CD4-positive, alpha-beta memory T cell (primary cell): ENCODE data around the gene ME3. TPM values are rescaled to one million over a fixed set of nuclear protein-coding genes. Genes with fewer than 3 reads are reported as not detected.

Experiments
- CTCF ChIA-PET: fragments of 350-600 bp; sonication (Branson Sonifier 250); formaldehyde crosslinking; loops from one replicate; lab custom pipeline; 2021; ENCODE audit warnings: inconsistent platforms; ENCODE audit not compliant: partially characterized antibody; lab: Charles Lee
- POLR2A ChIA-PET: fragments of 350-600 bp; sonication (Branson Sonifier 250); formaldehyde crosslinking; loops from one replicate; lab custom pipeline; 2021; ENCODE audit not compliant: partially characterized antibody; lab: Charles Lee
- DNase-seq, 5 donors: peaks; one replicate each; pipeline versions ENCODE4 v3.0.0 to v3.0.0-alpha.2; 2020 to 2022; ENCODE audit warnings: mixed read lengths in 1 of 5
- H3K27ac ChIP-seq: one replicate; pipeline ENCODE4 v1.7.0; 2013; ENCODE audit warnings: low read depth, low read length
- H3K27me3 ChIP-seq: 2 replicates; pipeline ENCODE4 v1.7.0; 2013; ENCODE audit warnings: mild to moderate bottlenecking, low read length, moderate library complexity; ENCODE audit not compliant: insufficient read depth
- H3K36me3 ChIP-seq: 2 replicates; pipeline ENCODE4 v1.7.0; 2013; ENCODE audit warnings: mild to moderate bottlenecking, low read length, moderate library complexity; ENCODE audit not compliant: insufficient read depth
- H3K4me1 ChIP-seq: 2 replicates; pipeline ENCODE4 v1.7.0; 2013; ENCODE audit warnings: mild to moderate bottlenecking, low read length, moderate library complexity; ENCODE audit not compliant: insufficient read depth
- H3K4me3 ChIP-seq, 2 donors: one replicate each; pipeline ENCODE4 v1.7.0; 2013; ENCODE audit warnings: low read length in 2 of 2, mild to moderate bottlenecking in 1 of 2
- H3K9me3 ChIP-seq, 2 donors: one replicate each; pipeline ENCODE4 v1.7.0; 2013; ENCODE audit warnings: low read length in 2 of 2, control low read depth in 1 of 2; ENCODE audit not compliant: control insufficient read depth in 1 of 2
- H3K27ac Mint-ChIP-seq, 7 donors: one replicate each; pipeline ENCODE4 v1.8.0; 2020 to 2021; ENCODE audit warnings: mixed read lengths in 7 of 7, mild to moderate bottlenecking in 6 of 7, inconsistent platforms in 3 of 7, moderate library complexity in 3 of 7
- H3K27me3 Mint-ChIP-seq, 2 donors: one replicate each; pipeline ENCODE4 v1.8.0; 2020 to 2021; ENCODE audit warnings: mixed read lengths in 2 of 2
- H3K36me3 Mint-ChIP-seq, 2 donors: one replicate each; pipeline ENCODE4 v1.8.0; 2020 to 2021; ENCODE audit warnings: mixed read lengths in 2 of 2, inconsistent platforms in 1 of 2, mild to moderate bottlenecking in 1 of 2
- H3K4me1 Mint-ChIP-seq, 4 donors: one replicate each; pipeline ENCODE4 v1.8.0; 2020 to 2021; ENCODE audit warnings: mixed read lengths in 4 of 4, mild to moderate bottlenecking in 1 of 4
- H3K4me3 Mint-ChIP-seq, 8 donors: one replicate each; pipeline ENCODE4 v1.8.0; 2020 to 2021; ENCODE audit warnings: mixed read lengths in 8 of 8, mild to moderate bottlenecking in 7 of 8, moderate library complexity in 6 of 8, inconsistent platforms in 3 of 8
- H3K9me3 Mint-ChIP-seq, 8 donors: one replicate each; pipeline ENCODE4 v1.8.0; 2020 to 2021; ENCODE audit warnings: mixed read lengths in 8 of 8, mild to moderate bottlenecking in 5 of 8, inconsistent platforms in 3 of 8, moderate library complexity in 1 of 8
- intact Hi-C: fragments of 100-400 bp; cut with micrococcal nuclease; formaldehyde crosslinking; loops from one replicate; pipeline ENCODE4 v1.15.1; 2023
- polyA plus RNA-seq, 2 donors: library from polyadenylated mRNA; unstranded; fragments of 300-500 nt; fragmentation: Illumina TruSeq; gene quantifications; one replicate each; pipeline ENCODE4 v1.2.3, GENCODE V29; 2021
- total RNA-seq, 2 experiments: library from RNA; stranded (reverse); gene quantifications; one replicate each; pipeline ENCODE4 v1.2.3, GENCODE V29; 2021

ME3 gene
- total and polyA plus RNA-seq, 4 experiments from 2014 or later = 0.15 to 1.9 (median 1.3) TPM; not detected in 1

DNA sequence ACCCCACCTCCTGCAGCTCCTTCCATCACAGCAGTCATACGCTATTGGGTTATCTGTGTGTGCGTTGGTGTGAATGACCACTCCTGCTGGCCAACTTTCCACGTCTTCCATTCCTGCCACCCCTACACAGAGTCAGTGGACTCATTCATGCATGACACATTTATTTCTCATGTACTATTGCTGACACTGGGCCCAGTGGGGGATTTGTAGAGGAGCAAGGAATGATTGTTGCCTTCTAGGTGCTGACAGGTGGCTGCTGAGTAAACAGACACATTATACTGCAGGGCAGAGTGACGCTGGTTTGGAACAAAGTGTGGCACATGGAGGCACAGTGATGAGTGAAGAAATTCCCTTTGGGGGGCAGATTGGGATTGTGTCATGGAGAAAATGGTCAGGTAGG, 183.9 kb downstream of the ME3 start:
- Mint-ChIP-seq H3K4me3 (no peak overlapping the region), H3K4me1 (no peaks in the 10 kb centered on the region), H3K27me3 (no peaks in the 10 kb centered on the region), H3K36me3 (no peaks in the 10 kb centered on the region), H3K9me3 (no peaks in the 10 kb centered on the region), H3K27ac (no peak overlapping the region)
- Histone ChIP-seq H3K36me3 (no peaks in the 10 kb centered on the region), H3K9me3 (no peaks in the 10 kb centered on the region), H3K4me1 (no peaks in the 10 kb centered on the region), H3K4me3 (no peak overlapping the region), H3K27me3 (no peaks in the 10 kb centered on the region), H3K27ac (no peak overlapping the region)
- no peak for DNase-seq
- ChIA-PET POLR2A (no interaction called here), CTCF (no interaction called here)
- intact Hi-C loops = no loop called here

DNA sequence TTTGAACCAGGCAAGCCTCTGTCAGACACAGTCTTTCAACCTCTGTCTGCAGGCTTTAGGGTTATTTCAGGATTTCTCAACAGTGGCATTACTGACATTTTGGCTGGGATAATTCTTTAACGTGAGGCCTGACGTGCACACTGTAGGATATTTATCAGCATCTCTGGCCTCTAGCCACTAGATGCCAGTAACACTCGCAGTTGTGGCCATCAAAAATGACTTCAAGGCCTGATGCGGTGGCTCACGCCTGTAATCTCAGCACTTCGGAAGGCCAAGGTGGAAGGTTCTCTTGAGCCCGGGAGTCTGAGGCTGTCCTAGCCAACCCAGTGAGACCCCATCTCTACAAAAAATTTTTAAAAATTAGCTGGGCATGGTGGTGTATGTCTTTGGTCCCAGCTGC, 184.7 kb downstream of the ME3 start:
- ChIA-PET POLR2A (no interaction called here), CTCF (no interaction called here)
- H3K36me3 ChIP-seq = no peaks in the 10 kb centered on the region
- no peaks in the 10 kb centered on the region for H3K9me3 Mint-ChIP-seq
- no peaks in the 10 kb centered on the region for H3K4me1 Mint-ChIP-seq
- no peak overlapping the region for H3K4me3 Mint-ChIP-seq
- intact Hi-C loops = no loop called here
- no peaks in the 10 kb centered on the region for H3K9me3 ChIP-seq
- no peaks in the 10 kb centered on the region for H3K4me1 ChIP-seq
- no peak overlapping the region for H3K27ac ChIP-seq
- H3K4me3 ChIP-seq = no peak overlapping the region
- no peak for DNase-seq
- H3K36me3 Mint-ChIP-seq = no peaks in the 10 kb centered on the region
- H3K27ac Mint-ChIP-seq = no peak overlapping the region
- H3K27me3 ChIP-seq = no peaks in the 10 kb centered on the region
- H3K27me3 Mint-ChIP-seq = no peaks in the 10 kb centered on the region

DNA sequence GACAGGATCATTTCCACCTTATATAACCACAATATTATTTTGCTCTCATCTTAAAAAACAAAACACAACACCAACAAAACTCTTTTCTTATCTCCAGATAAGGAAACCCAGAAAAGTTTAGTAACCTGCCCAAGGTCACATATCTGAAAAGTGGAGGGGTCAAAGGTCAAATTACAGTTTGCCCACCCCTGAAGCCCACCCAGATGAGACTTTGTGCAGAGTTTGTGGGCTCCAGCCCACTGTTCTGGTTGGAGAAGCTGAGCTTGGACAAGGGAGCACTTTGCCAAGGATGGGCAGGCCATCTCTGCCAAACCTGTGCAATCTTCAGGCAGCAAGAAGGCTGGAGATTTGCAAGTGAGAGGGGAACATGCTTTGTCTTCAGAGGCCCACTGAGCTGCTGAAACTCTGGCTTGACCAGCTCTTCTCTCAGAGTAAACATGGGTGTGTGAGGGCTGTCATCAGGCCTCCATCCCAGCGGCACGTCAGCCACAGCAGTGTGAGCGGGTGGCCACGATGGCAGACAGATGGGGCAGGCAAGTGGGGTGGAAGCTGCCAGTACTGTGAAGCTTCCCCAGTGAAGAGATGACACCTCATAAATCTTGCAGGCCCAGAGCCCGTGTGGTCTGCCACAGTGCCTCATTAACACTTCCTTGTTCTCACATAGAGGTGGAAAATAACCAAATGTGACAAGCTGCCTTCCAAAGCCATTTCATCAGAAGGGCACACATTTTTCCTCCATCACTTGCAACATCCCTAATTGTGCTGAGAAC, 186.0 kb downstream of the ME3 start:
- intact Hi-C loops = no loop called here
- no peaks in the 10 kb centered on the region for H3K36me3 ChIP-seq
- H3K27ac ChIP-seq = no peak overlapping the region
- Mint-ChIP-seq H3K36me3 (no peaks in the 10 kb centered on the region), H3K4me3 (no peak overlapping the region), H3K4me1 (no peaks in the 10 kb centered on the region), H3K27ac (peak overlapping the region in 1 of 7 donors; percentile 6), H3K27me3 (no peaks in the 10 kb centered on the region), H3K9me3 (no peaks in the 10 kb centered on the region)
- POLR2A ChIA-PET = no interaction called here
- peak in 1 of 5 donors; percentile 8 for DNase-seq
- no peaks in the 10 kb centered on the region for H3K9me3 ChIP-seq
- H3K27me3 ChIP-seq = no peaks in the 10 kb centered on the region
- no peaks in the 10 kb centered on the region for H3K4me1 ChIP-seq
- H3K4me3 ChIP-seq = no peak overlapping the region
- CTCF ChIA-PET = no interaction called here

DNA sequence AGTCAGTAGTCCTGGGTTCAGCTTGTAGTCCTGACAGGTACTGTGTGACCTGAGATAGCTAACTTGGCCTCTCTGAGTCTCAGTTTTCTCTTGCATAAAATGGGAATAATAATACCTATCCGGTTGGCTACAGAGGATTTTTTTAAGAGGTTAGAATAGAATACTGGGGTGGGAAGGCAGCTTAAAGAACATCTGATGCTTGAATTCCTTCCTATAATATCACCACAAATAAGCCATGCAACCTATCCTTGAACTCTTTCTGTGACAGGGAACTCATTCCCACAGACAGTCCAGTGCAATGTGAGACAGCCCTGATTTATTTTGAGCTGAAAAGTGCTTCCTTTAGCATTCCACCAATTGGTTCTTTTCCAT, 187.6 kb downstream of the ME3 start:
- intact Hi-C loops = no loop called here
- CTCF ChIA-PET = interaction anchor here (1.5 kb wide), 1 partner anchor 9 kb away, joined by 4 read pairs; no protein-coding TSS in a partner anchor

DNA sequence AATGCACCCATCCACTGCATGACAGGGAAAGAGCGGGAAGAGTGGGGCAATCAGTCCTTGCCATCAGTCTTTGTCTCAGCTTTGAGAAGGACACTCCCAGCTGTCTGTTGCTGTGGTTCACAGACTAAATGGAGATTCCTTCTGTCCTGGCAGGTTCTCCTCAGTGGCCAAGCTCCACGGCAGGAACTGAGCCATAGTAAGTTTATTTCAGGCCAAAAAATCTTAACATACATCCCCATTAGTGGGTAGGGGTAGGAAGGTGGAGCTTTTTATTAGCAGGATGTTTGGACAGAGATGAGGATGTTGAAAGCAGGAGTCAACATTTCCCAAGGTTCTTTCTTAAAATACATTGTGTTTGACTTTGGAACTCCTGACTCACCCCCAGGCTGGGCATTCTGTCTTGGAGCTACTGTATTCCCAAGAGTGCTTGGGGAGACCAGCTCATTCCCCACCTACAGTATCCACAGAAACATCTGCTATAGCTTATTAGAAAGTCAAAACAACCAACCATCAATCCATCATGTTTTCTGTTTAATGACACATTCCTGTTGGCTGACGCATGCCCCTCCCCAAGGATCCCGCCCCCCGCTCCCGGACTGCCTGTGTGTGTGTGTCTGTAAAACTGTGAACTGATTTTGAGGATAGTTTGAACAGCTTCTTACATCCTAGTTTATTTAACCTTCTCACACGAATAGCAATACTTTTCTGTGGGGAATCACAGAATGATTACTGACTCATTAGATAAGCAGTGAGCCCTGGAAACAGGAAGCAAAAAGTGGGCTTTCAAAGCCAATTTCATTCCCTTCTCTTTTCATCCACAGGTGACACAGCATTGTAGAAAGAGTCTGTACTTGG, 188.2 kb downstream of the ME3 start:
- Histone ChIP-seq H3K36me3 (no peaks in the 10 kb centered on the region), H3K9me3 (no peaks in the 10 kb centered on the region), H3K4me3 (no peak overlapping the region), H3K27me3 (no peaks in the 10 kb centered on the region), H3K27ac (no peak overlapping the region), H3K4me1 (no peaks in the 10 kb centered on the region)
- no peaks in the 10 kb centered on the region for H3K9me3 Mint-ChIP-seq
- CTCF ChIA-PET = interaction anchor here (1.5 kb wide), 1 partner anchor 9 kb away, joined by 4 read pairs; no protein-coding TSS in a partner anchor
- H3K27me3 Mint-ChIP-seq = no peaks in the 10 kb centered on the region
- no peak overlapping the region for H3K4me3 Mint-ChIP-seq
- no peaks in the 10 kb centered on the region for H3K4me1 Mint-ChIP-seq
- H3K27ac Mint-ChIP-seq = no peak overlapping the region
- POLR2A ChIA-PET = no interaction called here
- intact Hi-C loops = no loop called here
- no peak for DNase-seq
- H3K36me3 Mint-ChIP-seq = no peaks in the 10 kb centered on the region

More for the DNA sequence above, 187.6 kb downstream of the ME3 start:
- Histone ChIP-seq H3K4me3 (no peak overlapping the region), H3K27me3 (no peaks in the 10 kb centered on the region), H3K36me3 (no peaks in the 10 kb centered on the region), H3K9me3 (no peaks in the 10 kb centered on the region), H3K27ac (no peak overlapping the region), H3K4me1 (no peaks in the 10 kb centered on the region)
- no peak for DNase-seq
- H3K4me3 Mint-ChIP-seq = no peak overlapping the region
- POLR2A ChIA-PET = no interaction called here
- H3K27ac Mint-ChIP-seq = no peak overlapping the region
- H3K9me3 Mint-ChIP-seq = no peaks in the 10 kb centered on the region
- H3K27me3 Mint-ChIP-seq = no peaks in the 10 kb centered on the region
- H3K4me1 Mint-ChIP-seq = no peaks in the 10 kb centered on the region
- no peaks in the 10 kb centered on the region for H3K36me3 Mint-ChIP-seq

DNA sequence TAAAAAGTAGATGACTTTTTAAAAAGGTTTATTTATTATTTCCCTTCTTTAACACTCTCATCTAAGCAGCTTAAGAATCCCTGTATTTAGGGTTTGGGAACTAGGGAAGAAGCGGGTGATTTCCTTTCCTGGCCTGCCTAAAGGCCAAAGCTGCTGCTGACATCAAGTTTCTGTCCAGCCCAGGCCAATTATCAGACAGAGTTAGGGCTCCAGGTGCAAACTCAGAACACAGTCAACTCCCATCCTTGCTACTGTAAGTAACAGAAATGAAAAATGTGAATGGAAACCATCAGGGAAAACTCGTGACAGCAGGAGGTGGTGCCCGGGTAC, 188.8 kb downstream of the ME3 start:
- H3K4me1 Mint-ChIP-seq = no peaks in the 10 kb centered on the region
- intact Hi-C loops = no loop called here
- CTCF ChIA-PET = no interaction called here
- Histone ChIP-seq H3K9me3 (no peaks in the 10 kb centered on the region), H3K27ac (no peak overlapping the region), H3K27me3 (no peaks in the 10 kb centered on the region), H3K4me1 (no peaks in the 10 kb centered on the region), H3K4me3 (no peak overlapping the region), H3K36me3 (no peaks in the 10 kb centered on the region)
- H3K27me3 Mint-ChIP-seq = no peaks in the 10 kb centered on the region
- POLR2A ChIA-PET = no interaction called here
- no peak for DNase-seq
- H3K4me3 Mint-ChIP-seq = no peak overlapping the region
- H3K9me3 Mint-ChIP-seq = no peaks in the 10 kb centered on the region
- no peak overlapping the region for H3K27ac Mint-ChIP-seq
- H3K36me3 Mint-ChIP-seq = no peaks in the 10 kb centered on the region

DNA sequence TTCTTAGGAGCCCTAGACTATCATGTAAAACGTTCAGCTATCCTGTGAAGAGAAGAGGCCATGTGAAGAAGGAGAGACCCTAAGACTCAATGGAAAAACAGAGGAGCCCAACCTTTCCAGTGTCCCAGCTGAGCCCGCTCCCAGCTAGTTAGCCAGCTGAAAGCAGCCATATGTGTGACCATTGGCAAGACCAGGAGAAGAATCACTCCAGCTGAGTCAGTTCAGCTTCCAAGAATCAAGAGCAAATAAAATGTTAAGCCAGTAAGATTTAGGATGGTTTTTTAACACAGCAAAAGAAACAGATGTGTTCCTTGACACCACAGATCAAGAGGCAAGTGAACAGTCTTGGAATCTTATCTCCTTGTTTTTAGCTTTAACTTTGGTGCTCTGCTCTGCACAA, 189.7 kb downstream of the ME3 start:
- Mint-ChIP-seq H3K4me3 (no peak overlapping the region), H3K27ac (no peak overlapping the region), H3K9me3 (no peaks in the 10 kb centered on the region), H3K36me3 (no peaks in the 10 kb centered on the region), H3K4me1 (no peaks in the 10 kb centered on the region), H3K27me3 (no peaks in the 10 kb centered on the region)
- DNase-seq = no peak
- no peaks in the 10 kb centered on the region for H3K9me3 ChIP-seq
- H3K36me3 ChIP-seq = no peaks in the 10 kb centered on the region
- H3K4me1 ChIP-seq = no peaks in the 10 kb centered on the region
- no peak overlapping the region for H3K27ac ChIP-seq
- intact Hi-C loops = no loop called here
- ChIA-PET CTCF (no interaction called here), POLR2A (no interaction called here)
- no peak overlapping the region for H3K4me3 ChIP-seq
- no peaks in the 10 kb centered on the region for H3K27me3 ChIP-seq
